Cardiac muscle cell (in vitro differentiated cells and primary cell): ENCODE results near the gene NTPCR. TPM values are rescaled to one million over a fixed set of nuclear protein-coding genes. Genes with fewer than 3 reads are reported as not detected.
A peak's percentile ranks its signal among the peaks of the same experiment; 100 is the strongest.

ENCODE experiments used
- DNase-seq, 2 donors: peaks; one replicate each; pipeline versions ENCODE4 v3.0.0 to v3.0.0-alpha.2; 2010 to 2017; ENCODE audit warnings: low read depth in 1 of 2, low spot score in 1 of 2
- H3K27ac ChIP-seq: fragments of 200-600 bp; sonication (generic); 2 replicates; pipeline ENCODE4 v1.5.1; 2016
- H3K27me3 ChIP-seq: fragments of 200-600 bp; sonication (generic); 2 replicates; pipeline ENCODE4 v1.6.0; 2016; ENCODE audit warnings: control low read depth
- H3K36me3 ChIP-seq: fragments of 200-600 bp; sonication (generic); 2 replicates; pipeline ENCODE4 v1.5.1; 2016; ENCODE audit warnings: control low read depth
- H3K4me1 ChIP-seq: fragments of 200-600 bp; sonication (generic); 2 replicates; pipeline ENCODE4 v1.8.1; 2017; ENCODE audit warnings: low read depth, mild to moderate bottlenecking, mixed run types
- H3K4me3 ChIP-seq: fragments of 200-600 bp; sonication (generic); 2 replicates; pipeline ENCODE4 v1.5.1; 2016; ENCODE audit warnings: mild to moderate bottlenecking
- H3K9me3 ChIP-seq: fragments of 200-600 bp; sonication (generic); 2 replicates; pipeline ENCODE4 v1.5.1; 2017; ENCODE audit warnings: low read depth, mild to moderate bottlenecking, control low read depth
- polyA plus RNA-seq: library from polyadenylated mRNA; unstranded; fragments of >200 nt; fragmentation: Nextera tagmentation; extraction: Ambion mirVana; gene quantifications from 2 replicates; pipeline ENCODE4 v1.2.1, GENCODE V29; 2016
- total RNA-seq: library from RNA; depleted of rRNA; stranded (reverse); fragments of >200 nt; gene quantifications from 2 replicates; pipeline ENCODE4 v1.2.3, GENCODE V29; 2016
- TF ChIP-seq, protein P1 (sequence below): IDR thresholded peaks from 2 replicates; pipeline ENCODE4 v1.5.1; 2012; ENCODE audit warnings: low read depth, mild to moderate bottlenecking, low read length

Gene NTPCR
- total and polyA plus RNA-seq, 2 experiments from 2014 or later: 37.5 to 154 TPM

DNA sequence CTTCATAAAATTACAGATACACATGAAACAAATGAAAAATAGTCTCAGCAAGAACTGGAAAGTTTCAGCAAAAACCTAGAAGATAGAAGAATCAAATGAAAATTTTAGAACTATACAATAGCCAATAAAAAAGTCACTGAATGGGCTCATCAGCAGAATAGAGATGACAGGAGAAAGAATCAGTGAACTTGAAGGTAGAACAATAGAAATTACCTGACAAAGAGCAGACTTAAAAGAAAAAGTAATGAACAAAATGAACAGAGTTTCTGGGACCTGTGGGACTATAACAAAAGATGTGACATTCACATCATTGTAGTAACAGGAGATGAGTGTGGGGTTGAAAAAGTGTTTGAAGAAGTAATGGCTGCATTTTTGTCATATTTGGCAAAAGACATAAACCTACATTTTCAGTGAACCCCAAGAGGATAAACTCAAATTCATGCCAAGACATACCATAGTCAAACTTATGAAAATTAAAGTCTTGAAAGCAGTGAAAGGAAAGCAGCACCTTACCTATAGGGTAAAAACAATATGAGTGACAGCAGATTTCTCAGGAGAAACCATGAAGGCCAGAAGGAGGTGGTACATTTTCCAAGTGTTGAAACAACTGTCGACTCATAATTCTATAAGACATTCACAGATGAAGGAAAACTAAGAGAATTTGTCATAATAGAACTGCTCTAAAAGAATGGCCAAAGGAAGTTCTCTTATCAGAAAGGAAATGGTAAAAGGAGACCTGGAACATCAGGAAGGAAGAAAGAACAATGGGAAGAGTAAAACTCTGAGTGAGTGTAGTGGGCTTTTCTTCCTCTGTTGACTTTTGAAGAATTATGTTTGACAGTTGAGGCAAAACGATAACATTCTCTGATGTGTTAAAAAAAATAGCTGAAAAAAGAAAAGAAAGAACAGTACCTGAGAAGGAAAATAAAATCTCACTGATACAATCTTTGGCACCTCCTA, 23.5 kb downstream of the NTPCR start:
- TF ChIP-seq, protein P1, sequence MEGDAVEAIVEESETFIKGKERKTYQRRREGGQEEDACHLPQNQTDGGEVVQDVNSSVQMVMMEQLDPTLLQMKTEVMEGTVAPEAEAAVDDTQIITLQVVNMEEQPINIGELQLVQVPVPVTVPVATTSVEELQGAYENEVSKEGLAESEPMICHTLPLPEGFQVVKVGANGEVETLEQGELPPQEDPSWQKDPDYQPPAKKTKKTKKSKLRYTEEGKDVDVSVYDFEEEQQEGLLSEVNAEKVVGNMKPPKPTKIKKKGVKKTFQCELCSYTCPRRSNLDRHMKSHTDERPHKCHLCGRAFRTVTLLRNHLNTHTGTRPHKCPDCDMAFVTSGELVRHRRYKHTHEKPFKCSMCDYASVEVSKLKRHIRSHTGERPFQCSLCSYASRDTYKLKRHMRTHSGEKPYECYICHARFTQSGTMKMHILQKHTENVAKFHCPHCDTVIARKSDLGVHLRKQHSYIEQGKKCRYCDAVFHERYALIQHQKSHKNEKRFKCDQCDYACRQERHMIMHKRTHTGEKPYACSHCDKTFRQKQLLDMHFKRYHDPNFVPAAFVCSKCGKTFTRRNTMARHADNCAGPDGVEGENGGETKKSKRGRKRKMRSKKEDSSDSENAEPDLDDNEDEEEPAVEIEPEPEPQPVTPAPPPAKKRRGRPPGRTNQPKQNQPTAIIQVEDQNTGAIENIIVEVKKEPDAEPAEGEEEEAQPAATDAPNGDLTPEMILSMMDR: no peak
- Histone ChIP-seq H3K27me3 (no peaks in the 10 kb centered on the region), H3K4me1 (no peaks in the 10 kb centered on the region), H3K36me3 (peaks cover 34% of the 10 kb centered on the region), H3K9me3 (no peaks in the 10 kb centered on the region), H3K4me3 (no peak overlapping the region), H3K27ac (no peak overlapping the region)
- DNase-seq: no peak

DNA sequence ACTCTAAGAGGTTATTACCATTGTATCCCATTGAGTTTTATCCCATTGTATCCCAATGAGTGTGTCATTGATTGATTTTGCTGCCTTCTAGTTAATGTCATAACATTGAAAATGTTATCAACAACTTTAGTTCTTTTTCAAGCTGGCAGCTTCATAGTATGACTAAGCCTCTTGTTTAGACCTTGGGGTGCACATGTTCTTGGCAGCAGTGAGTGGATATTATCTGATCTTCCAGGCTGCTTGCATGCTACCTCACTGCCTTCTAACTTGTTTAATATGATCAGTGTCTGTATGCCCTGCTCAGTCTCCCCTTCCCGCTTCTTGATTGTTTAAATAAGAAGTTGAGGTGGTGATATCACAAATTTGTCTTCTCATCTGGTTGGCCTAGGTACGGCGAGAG, 24.6 kb downstream of the NTPCR start:
- TF ChIP-seq, protein P1: no peak
- DNase-seq: peak in 1 of 2 donors; percentile 60
- Histone ChIP-seq H3K27ac (no peak overlapping the region), H3K9me3 (no peaks in the 10 kb centered on the region), H3K4me1 (peaks cover 9% of the 10 kb centered on the region), H3K36me3 (peaks cover 31% of the 10 kb centered on the region), H3K4me3 (no peak overlapping the region), H3K27me3 (no peaks in the 10 kb centered on the region)

DNA sequence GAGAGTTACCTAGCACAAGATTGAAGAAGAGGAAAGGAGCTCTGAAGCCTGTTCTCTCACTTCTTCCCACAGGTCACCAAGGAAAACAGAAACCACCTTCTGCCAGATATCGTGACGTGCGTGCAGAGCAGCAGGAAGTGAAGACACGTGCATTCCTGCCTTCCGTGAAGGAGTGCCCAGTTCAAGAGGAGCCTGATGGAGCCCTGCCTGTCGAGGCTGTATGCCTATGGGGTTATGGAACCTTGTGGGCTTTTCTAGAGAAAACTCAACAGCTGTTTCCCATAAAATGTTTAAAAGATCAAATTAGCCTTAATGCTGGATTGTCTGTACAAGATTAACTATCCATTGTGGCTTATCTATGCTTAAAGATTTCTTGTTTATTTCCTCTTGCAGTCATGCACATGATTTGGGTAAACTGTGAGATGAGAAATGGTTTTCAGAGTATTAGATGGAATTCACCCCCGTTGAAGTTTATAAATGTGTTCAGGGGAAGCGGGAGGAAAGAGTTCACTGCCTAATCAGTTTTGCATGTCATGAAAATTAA, 27.8 kb downstream of the NTPCR start:
- Histone ChIP-seq H3K4me1 (peaks cover 22% of the 10 kb centered on the region), H3K27ac (peak overlapping the region; percentile 18), H3K9me3 (no peaks in the 10 kb centered on the region), H3K36me3 (peaks cover 3% of the 10 kb centered on the region), H3K27me3 (no peaks in the 10 kb centered on the region), H3K4me3 (no peak overlapping the region)
- DNase-seq: peak in 1 of 2 donors; percentile 40
- TF ChIP-seq, protein P1: no peak

DNA sequence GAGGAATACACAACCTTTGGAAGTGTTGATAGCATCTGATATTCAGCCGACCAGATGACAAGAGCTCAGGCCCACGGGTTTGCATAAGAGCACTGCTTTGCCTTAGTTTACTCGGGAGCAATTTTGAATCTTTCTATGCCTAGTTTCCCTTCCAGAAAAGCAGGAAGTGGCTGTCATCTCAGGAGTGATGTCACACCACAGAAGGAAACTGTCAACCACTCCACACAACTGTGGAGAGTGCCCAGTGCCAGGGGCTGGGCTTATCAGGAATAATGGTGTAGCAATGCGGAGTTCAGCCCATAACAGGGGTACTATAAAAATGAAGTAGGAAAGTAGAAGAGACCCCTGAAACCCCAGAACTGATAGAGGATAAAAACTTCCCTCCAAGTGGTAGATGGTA, 28.4 kb downstream of the NTPCR start:
- peak in 1 of 2 donors; percentile 16 for DNase-seq
- Histone ChIP-seq H3K9me3 (no peaks in the 10 kb centered on the region), H3K27me3 (no peaks in the 10 kb centered on the region), H3K36me3 (no peaks in the 10 kb centered on the region), H3K27ac (no peak overlapping the region), H3K4me1 (peaks cover 22% of the 10 kb centered on the region), H3K4me3 (no peak overlapping the region)
- TF ChIP-seq, protein P1: no peak

DNA sequence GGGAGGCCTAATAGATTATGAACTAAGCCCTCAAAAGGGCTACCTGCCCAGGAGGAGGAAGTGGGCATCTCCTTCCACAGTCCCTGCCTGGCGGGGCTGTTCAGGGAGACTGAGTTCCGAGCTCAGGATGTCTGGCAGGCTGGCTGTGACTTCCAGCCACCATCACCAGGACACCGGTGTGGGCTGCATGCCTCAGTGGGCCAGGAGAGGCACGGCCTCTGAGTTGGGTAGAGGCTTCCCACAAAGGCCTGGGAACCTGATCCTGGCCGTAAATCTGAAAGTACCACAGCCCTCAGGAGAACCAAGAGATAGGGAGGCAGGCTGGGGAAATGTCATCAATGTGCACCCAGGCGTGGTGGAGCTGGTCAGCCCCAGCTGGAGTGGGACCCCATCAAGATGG, 29.1 kb downstream of the NTPCR start:
- TF ChIP-seq, protein P1: no peak

More for the DNA sequence above, 29.1 kb downstream of the NTPCR start:
- peak overlapping the region; percentile 84 for H3K27ac ChIP-seq
- H3K36me3 ChIP-seq: no peaks in the 10 kb centered on the region
- no peak overlapping the region for H3K4me3 ChIP-seq
- no peak for DNase-seq
- H3K27me3 ChIP-seq: no peaks in the 10 kb centered on the region
- H3K9me3 ChIP-seq: no peaks in the 10 kb centered on the region
- peaks cover 22% of the 10 kb centered on the region for H3K4me1 ChIP-seq
